ENCODE results near the gene ZP3.

DNA sequence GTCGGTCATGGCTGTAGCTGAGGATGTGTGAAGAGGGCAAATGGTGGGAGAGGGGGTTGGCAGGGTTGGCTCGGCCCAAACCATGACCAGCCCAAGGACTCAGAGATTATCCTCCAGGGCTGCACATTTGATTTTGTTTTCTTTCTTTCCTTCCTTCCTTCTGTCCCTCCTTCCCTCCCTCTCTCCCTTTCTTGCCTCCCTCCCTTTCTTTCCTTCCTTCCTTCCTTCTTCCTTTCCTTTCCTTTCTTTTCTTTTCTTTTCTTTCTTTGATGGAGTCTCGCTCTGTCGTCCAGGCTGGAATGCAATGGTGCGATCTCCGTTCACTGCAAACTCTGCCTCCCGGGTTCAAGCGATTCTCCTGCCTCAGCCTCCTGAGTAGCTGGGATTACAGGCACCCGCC lies 19.0 kb upstream of the ZP3 start:
- TF ChIP-seq POLR2A (IDR thresholded peaks at IDR 0.05) (no peak), POLR2AphosphoS5 (IDR thresholded peaks at IDR 0.05) (no peak)
- TF ChIP-seq, protein P1, sequence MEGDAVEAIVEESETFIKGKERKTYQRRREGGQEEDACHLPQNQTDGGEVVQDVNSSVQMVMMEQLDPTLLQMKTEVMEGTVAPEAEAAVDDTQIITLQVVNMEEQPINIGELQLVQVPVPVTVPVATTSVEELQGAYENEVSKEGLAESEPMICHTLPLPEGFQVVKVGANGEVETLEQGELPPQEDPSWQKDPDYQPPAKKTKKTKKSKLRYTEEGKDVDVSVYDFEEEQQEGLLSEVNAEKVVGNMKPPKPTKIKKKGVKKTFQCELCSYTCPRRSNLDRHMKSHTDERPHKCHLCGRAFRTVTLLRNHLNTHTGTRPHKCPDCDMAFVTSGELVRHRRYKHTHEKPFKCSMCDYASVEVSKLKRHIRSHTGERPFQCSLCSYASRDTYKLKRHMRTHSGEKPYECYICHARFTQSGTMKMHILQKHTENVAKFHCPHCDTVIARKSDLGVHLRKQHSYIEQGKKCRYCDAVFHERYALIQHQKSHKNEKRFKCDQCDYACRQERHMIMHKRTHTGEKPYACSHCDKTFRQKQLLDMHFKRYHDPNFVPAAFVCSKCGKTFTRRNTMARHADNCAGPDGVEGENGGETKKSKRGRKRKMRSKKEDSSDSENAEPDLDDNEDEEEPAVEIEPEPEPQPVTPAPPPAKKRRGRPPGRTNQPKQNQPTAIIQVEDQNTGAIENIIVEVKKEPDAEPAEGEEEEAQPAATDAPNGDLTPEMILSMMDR (IDR thresholded peaks at IDR 0.05), result no peak
